Gastroesophageal sphincter (tissue), 4 donors: ENCODE measurements around the gene SORBS1. TPM values are rescaled to one million over a fixed set of nuclear protein-coding genes. Genes with fewer than 3 reads are reported as not detected.

ENCODE experiments used
- ATAC-seq: fragments of 150-250 bp; one replicate; pipeline ENCODE4 v1.9.1; 2016; ENCODE audit warnings: mild to moderate bottlenecking, moderate library complexity
- H3K27ac ChIP-seq, 4 donors: fragments of 200-600 bp; sonication (generic) in 3 of 4; 1 replicate in 3 of 4; 2 replicates in 1 of 4; pipeline ENCODE4 v1.5.1; 2016 to 2019
- H3K27me3 ChIP-seq: fragments of 200-600 bp; sonication (generic); one replicate; pipeline ENCODE4 v1.5.1; 2019
- H3K36me3 ChIP-seq, 2 donors: fragments of 200-600 bp; sonication (generic); one replicate each; pipeline ENCODE4 v1.5.1; 2019; ENCODE audit warnings: control low read depth in 1 of 2
- H3K4me1 ChIP-seq, 3 donors: fragments of 200-600 bp; sonication (generic); 1 replicate in 2 of 3; 2 replicates in 1 of 3; pipeline ENCODE4 v1.5.1; 2016 to 2019; ENCODE audit warnings: control low read depth in 2 of 3
- H3K4me3 ChIP-seq, 2 donors: fragments of 200-600 bp; sonication (generic); one replicate each; pipeline ENCODE4 v1.5.1; 2019; ENCODE audit warnings: mild to moderate bottlenecking in 1 of 2, moderate library complexity in 1 of 2
- H3K9me3 ChIP-seq, 3 donors: fragments of 200-600 bp; sonication (generic); one replicate each; pipeline ENCODE4 v1.5.1; 2017 to 2019; ENCODE audit warnings: control low read depth in 2 of 3
- CTCF ChIP-seq, 4 experiments: fragments of 200-600 bp in 2 of 4; fragments of 450-650 bp in 2 of 4; sonication (generic) in 1 of 4; IDR thresholded peaks; one replicate each; pipeline ENCODE4 v1.5.1; 2017 to 2019; ENCODE audit warnings: antibody characterized with exemption in 4 of 4, mild to moderate bottlenecking in 2 of 4, moderate library complexity in 2 of 4
- EP300 ChIP-seq: sonication (generic); formaldehyde crosslinking; IDR thresholded peaks from one replicate; pipeline ENCODE4 v1.6.1; 2017; ENCODE audit warnings: antibody characterized with exemption, mild to moderate bottlenecking
- POLR2A ChIP-seq, 2 donors: fragments of 450-650 bp; IDR thresholded peaks; one replicate each; pipeline ENCODE4 v1.6.1; 2017; ENCODE audit warnings: antibody characterized with exemption in 2 of 2, mild to moderate bottlenecking in 2 of 2, moderate library complexity in 1 of 2
- POLR2AphosphoS5 ChIP-seq: sonication (generic); formaldehyde crosslinking; IDR thresholded peaks from one replicate; pipeline ENCODE4 v1.6.1; 2017; ENCODE audit warnings: antibody characterized with exemption
- WGBS, 2 donors: methylation state at CpG; one replicate each; pipeline ENCODE4 v1.1.5; 2018; ENCODE audit warnings: low coverage in 1 of 2; 5-methylcytosine and 5-hydroxymethylcytosine counted together
- total RNA-seq, 4 donors: library from RNA; depleted of rRNA; stranded (reverse); fragments of >200 nt; gene quantifications; one replicate each; pipeline ENCODE4 v1.1.0, GENCODE V29; 2016

SORBS1 gene
- total RNA-seq, 4 donors from 2014 or later = 1,866 to 2,220 (median 1,948) TPM

- Histone ChIP-seq H3K27ac (peak overlapping the region; percentile 84 to 100 (median 94)), H3K4me1 (peaks cover 5 to 99% (median 8%) of the 10 kb centered on the region in 3 donors), H3K27me3 (no peaks in the 10 kb centered on the region), H3K4me3 (no peak overlapping the region), H3K9me3 (no peaks in the 10 kb centered on the region), H3K36me3 (no peaks in the 10 kb centered on the region)
- ATAC-seq = no peak
- TF ChIP-seq CTCF (IDR thresholded peaks at IDR 0.05) (no peak), POLR2AphosphoS5 (no peak), POLR2A (IDR thresholded peaks at IDR 0.05) (no peak), EP300 (no peak)
- WGBS, 2 donors = 63% methylated on average over 1 of the region's 3 CpGs; no CpG with 5 or more reads in 1 of the 2 donors
These were observed 13.3 kb downstream of the SORBS1 start for GRCh38 chr10:95547791-95548435.

- TF ChIP-seq POLR2A (IDR thresholded peaks at IDR 0.05) = no peak
- no peak for TF ChIP-seq EP300
- TF ChIP-seq POLR2AphosphoS5 = peak; percentile 4
- no peaks in the 10 kb centered on the region for H3K9me3 ChIP-seq
- ATAC-seq = no peak
- H3K4me3 ChIP-seq = no peak overlapping the region
- H3K27ac ChIP-seq = peak overlapping the region; percentile 84 to 100 (median 94)
- WGBS, 2 donors = 67 to 72% methylated on average over 2 to 3 of the region's 3 CpGs
- peaks cover 9 to 100% (median 10%) of the 10 kb centered on the region in 3 donors for H3K4me1 ChIP-seq
- H3K27me3 ChIP-seq = no peaks in the 10 kb centered on the region
- H3K36me3 ChIP-seq = no peaks in the 10 kb centered on the region
These were observed 14.0 kb downstream of the SORBS1 start for GRCh38 chr10:95547197-95547596.

- TF ChIP-seq POLR2AphosphoS5 (peak; percentile 6), POLR2A (IDR thresholded peaks at IDR 0.05) (no peak), EP300 (no peak)
- peaks cover 13 to 100% (median 18%) of the 10 kb centered on the region in 3 donors for H3K4me1 ChIP-seq
- peak overlapping the region; percentile 84 to 100 (median 94) for H3K27ac ChIP-seq
- H3K4me3 ChIP-seq = peak overlapping the region in 1 of 2 donors; percentile 23
- H3K27me3 ChIP-seq = no peaks in the 10 kb centered on the region
- ATAC-seq = no peak
- H3K9me3 ChIP-seq = no peaks in the 10 kb centered on the region
- H3K36me3 ChIP-seq = no peaks in the 10 kb centered on the region
- 14 to 22% methylated on average over 1 of the region's 2 CpGs for WGBS, 2 donors
These were observed 15.2 kb downstream of the SORBS1 start for GRCh38 chr10:95545981-95546380.

GRCh38 chr10:95544783-95545500, 16.2 kb downstream of the SORBS1 start:
- H3K9me3 ChIP-seq = no peaks in the 10 kb centered on the region
- peak overlapping the region; percentile 84 to 100 (median 94) for H3K27ac ChIP-seq
- H3K4me3 ChIP-seq = peak overlapping the region; percentile 7 to 23
- TF ChIP-seq EP300 (no peak), CTCF (IDR thresholded peaks at IDR 0.05) (no peak), POLR2AphosphoS5 (peak; percentile 7), POLR2A (IDR thresholded peaks at IDR 0.05) (no peak)
- ATAC-seq = no peak
- H3K4me1 ChIP-seq = peaks cover 13 to 100% (median 18%) of the 10 kb centered on the region in 3 donors
- H3K36me3 ChIP-seq = no peaks in the 10 kb centered on the region
- H3K27me3 ChIP-seq = no peaks in the 10 kb centered on the region
- WGBS, 2 donors = 22 to 52% methylated on average over 6 to 8 of the region's 12 CpGs

GRCh38 chr10:95543459-95543858, 17.7 kb downstream of the SORBS1 start:
- ATAC-seq = no peak
- H3K4me1 ChIP-seq = peaks cover 18 to 100% (median 19%) of the 10 kb centered on the region in 3 donors

More at GRCh38 chr10:95543459-95543858, 17.7 kb downstream of the SORBS1 start:
- TF ChIP-seq POLR2AphosphoS5 (no peak), POLR2A (IDR thresholded peaks at IDR 0.05) (no peak), CTCF (IDR thresholded peaks at IDR 0.05) (no peak), EP300 (no peak)
- Histone ChIP-seq H3K27ac (peak overlapping the region; percentile 84 to 100 (median 94)), H3K36me3 (no peaks in the 10 kb centered on the region), H3K27me3 (no peaks in the 10 kb centered on the region), H3K9me3 (no peaks in the 10 kb centered on the region), H3K4me3 (peak overlapping the region in 1 of 2 donors; percentile 23)
- WGBS, 2 donors = 23 to 32% methylated on average over 4 of the region's 4 CpGs
